ENCODE measurements around the gene LILRA6. TPM values are rescaled to one million over a fixed set of nuclear protein-coding genes. Genes with fewer than 3 reads are reported as not detected.
"Not testable (repeated sequence)": the region's sequence is repeated elsewhere in the genome, so short reads cannot be mapped to it uniquely, and the experiment has no call there.

LILRA6 gene
- polyA plus RNA-seq, 1 donor = 0.32 TPM

DNA sequence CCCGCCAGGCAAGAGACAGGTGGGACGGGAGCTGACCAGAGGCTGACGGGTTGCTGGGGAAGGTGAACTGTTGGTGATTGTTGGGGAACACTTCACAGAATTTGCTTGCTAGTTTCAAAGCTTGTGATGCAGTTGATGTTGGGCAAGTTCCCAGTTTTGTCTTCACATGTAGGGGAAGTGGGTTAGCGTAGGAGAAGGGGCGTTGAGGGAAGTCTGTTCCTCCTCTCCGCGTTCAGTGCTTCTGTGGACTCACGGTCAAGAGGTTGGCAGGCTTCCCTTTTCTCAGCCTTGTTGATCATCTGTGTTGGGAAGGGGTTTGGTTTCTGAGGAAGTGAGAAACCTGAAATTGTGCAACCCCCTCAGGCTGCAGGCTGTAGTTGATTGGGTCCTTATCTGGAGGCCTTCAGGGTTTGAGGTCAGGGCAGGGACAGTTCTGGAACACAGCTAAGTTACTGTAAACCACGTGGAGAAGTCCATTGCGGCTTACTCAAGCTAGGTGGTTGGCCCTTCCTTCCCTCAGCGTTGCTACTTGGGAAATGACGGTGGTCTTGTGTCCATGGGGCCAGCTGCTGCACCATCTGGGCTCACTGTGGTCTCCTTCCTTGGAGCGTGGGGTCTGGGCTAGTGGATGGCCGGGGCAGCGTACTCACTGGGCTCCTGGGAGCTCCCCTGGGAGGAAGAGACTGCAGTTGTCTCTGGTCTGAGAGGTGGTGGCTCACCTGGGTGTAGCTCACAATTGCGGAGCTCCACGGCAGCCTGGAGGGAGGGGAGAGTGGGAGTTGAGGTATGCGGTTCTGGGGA is 34.4 kb downstream of the LILRA6 start:
- no peak for DNase-seq

DNA sequence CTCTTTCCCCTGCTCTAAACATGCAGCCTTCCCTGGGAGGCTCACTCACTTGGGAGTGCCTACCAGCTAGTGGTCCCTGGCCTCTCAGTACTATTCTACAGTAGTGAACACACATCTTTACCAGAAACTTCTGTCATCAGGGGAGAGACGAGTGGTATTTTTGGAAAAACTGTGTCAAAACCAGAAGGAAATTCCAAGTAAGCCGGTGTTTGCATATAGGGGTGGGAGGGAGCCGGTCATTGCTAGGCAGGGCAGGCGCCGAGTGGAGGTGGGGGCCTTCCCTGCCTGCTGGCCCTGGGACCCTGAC is 35.0 kb downstream of the LILRA6 start:
- no peak for DNase-seq

GRCh38 chr19:54207193-54207592 is 35.4 kb downstream of the LILRA6 start:
- DNase-seq = not testable (repeated sequence)

- DNase-seq = no peak
These were observed 35.8 kb downstream of the LILRA6 start for GRCh38 chr19:54206831-54207177.

GRCh38 chr19:54206030-54206830 is 36.4 kb downstream of the LILRA6 start:
- no peak for DNase-seq

DNA sequence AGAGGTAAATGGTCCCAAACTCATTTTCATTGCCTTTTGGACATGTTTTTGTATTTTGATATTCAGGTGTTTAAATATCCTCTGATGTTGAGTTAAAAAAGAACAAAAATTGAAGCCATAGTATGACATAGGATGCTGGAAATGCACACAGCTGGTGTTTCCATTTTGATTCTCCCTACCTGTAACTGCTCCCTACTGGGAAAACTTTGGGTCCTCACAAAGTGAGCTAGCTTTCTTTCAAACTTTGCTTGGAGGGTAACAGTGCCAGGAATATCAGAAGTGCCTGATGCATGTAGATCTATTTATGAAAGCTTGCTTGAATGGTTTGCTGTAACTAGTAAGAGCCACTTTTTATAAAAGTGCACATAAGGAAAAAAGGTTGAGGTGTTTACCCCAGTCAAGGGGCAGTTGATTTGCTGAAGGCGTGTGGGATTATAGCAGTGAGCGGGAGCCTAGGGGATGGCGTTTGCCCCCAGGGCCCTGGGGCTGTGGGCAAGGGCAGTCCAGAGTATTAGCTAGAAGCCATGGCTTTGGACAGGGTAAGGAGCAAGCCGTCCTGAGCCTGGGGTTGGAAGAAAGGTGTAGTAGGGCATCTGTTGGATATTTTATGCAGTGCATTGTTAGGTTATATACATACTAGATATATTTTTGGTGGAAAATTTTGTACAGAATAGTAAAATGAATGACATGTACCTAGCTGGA is 37.7 kb downstream of the LILRA6 start:
- no peak for DNase-seq

GRCh38 chr19:54203151-54203611 is 39.4 kb downstream of the LILRA6 start:
- DNase-seq = no peak

DNA sequence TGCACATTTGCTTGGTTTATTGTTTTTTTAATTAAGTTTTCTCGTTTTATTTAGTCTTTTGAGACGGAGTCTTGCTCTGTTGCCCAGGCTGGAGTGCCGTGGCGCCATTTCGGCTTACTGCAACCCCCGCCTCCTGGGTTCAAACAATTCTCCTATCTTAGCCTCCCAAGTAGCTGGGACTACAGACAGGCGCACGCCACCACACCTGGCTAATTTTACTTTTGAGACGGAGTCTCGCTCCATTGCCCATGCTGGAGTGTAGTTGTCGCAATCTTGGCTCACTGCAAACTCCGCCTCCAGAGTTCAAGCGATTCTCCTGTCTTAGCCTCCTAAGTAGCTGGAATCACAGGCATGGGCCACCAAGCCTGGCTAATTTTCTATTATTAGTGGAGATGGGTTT is 40.6 kb downstream of the LILRA6 start:
- no peak for DNase-seq

DNA sequence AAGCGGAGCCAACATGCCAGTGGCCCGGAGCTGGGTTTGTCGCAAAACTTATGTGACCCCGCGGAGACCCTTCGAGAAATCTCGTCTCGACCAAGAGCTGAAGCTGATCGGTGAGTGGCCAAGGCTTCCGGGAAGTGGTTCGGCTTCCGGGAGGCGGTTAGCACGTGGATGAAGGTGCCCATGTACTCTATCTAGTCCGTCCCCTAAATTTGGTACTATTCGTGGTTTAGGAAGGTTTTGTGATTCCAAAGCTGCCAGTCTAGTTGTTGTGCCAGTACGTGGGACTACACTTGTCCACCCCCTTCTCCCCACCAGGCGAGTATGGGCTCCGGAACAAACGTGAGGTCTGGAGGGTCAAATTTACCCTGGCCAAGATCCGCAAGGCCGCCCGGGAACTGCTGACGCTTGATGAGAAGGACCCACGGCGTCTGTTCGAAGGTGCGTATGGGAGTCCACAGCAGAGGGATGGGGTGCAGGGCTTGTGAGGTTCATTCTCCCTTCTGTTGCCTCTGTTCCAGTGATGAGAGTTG is 41.4 kb downstream of the LILRA6 start:
- no peak for DNase-seq

DNA sequence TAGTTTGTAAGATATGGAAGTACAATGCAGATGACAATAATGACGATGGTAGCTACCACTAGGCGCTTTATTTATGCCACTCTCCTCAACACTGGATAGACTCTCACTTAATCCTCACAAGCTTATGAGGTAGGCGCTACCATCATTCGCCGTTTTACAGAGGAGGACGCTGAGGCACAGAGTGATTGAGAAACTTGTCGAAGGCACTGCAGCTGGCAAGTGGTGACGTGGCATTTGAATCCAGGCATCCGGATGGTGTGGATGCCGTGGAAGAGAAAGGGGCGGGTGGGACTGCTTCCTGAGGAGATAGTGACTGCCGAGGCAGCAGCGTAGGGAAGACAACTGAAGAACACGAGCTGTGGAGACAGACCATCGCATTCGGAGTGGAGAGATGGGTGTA is 43.2 kb downstream of the LILRA6 start:
- DNase-seq = no peak

DNA sequence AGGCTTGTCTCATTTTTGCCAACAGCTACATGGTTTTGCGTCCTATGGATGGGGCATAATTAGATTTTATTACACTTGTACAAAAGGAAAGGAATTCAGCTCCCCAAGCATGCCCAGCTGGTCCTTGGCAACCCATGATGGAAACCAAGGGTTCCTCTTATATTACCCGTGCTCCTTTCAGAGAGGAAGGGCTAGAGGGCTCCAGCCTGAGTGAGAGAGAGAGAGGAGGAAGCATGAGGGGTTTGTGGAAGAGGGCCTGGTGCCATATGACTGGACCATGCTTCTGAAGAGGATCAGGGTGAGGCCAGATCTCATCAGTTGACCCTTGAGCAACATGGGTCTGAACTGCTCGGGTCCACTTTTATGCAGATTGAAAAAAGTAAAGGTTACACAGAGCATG is 45.5 kb downstream of the LILRA6 start:
- DNase-seq = no peak

DNA sequence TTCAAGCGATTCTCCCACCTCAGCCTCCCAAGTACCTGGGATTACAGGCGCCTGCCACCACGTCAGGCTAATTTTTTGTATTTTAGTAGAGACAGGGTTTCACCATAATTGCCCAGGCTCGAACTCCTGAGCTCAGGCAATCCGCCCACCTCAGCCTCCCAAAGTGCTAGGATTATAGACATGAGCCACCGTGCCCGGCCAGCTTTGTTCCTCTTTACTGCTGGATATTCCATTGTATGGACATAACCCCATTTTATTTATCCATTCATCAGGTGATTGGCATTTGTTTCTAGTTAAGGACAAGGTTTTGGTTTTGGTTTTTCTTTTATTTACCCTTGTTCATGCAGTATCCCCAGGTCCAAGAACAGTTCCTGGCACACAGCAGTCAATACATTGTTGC is 46.1 kb downstream of the LILRA6 start:
- no peak for DNase-seq

DNA sequence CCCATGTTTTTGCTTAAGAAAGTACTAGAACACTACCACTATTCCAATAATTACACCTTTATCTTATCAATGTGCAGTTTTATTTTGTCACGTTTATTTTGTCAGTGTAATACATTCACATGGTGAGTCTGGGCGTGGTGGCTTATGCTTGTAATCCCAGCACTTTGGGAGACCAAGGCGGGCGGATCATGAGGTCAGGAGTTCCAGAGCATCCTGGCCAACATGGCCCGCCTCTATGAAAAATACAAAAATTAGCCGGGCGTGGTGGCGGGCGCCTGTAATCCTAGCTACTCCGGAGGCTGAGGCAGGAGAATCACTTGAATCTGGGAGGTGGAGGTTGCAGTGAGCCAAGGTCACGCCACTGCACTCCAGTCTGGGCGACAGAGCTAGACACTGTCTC is 48.1 kb downstream of the LILRA6 start:
- DNase-seq = not testable (repeated sequence)

DNA sequence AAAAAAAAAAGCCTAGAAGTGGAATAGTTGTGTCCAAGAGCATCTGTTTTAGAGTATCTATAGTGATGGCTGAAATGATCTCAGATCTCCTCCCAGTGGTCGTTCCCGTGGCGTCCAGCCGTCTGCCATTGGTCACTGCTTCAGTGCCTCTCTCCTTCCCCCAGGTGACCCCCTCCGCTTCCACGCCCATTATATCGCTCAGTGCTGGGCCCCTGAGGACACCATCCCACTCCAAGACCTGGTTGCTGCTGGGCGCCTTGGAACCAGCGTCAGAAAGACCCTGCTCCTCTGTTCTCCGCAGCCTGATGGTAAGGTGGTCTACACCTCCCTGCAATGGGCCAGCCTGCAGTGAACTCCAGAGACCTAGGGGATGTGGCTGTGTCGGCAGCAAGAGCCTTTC is 49.6 kb downstream of the LILRA6 start:
- DNase-seq = no peak

- no peak for DNase-seq
These were observed 50.7 kb downstream of the LILRA6 start for GRCh38 chr19:54191811-54192453.

DNA sequence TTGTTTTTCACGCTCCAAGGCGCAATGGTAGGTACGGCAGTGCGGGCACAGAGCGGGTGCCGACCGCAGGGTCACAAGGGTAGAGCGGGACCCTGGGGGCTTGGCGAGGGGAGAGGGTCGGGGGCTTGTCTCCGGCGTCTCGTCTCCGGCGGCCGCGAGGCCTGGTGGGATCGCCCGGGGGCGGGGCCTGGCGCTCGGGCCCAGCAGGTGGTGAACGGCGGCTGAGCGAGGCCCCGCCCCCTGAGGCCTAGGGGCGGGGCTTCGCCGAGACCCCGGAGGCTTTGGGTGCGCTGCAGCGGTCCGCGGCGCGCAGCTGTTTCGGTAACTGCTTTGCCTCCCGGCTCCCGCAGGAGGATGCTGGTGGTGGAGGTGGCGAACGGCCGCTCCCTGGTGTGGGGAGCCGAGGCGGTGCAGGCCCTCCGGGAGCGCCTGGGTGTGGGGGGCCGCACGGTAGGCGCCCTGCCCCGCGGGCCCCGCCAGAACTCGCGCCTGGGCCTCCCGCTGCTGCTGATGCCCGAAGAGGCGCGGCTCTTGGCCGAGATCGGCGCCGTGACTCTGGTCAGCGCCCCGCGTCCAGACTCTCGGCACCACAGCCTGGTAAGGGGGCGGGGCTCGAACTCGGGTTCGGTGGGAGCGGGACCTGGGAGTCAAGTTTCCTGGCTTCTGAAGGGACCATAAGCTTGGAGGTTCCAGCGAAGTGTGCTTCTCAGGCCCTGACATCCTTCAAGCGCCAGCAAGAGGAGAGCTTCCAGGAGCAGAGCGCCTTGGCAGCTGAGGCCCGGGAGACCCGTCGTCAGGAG is 51.4 kb downstream of the LILRA6 start, which contains the start of gene TSEN34:
Gene TSEN34, plus strand, starts transcription at position 298 of the 800 bp plus-strand sequence. Its CDS starts 57 bp downstream, at position 355.
- peak; percentile 91 for DNase-seq

- DNase-seq = peak; percentile 99
These were observed 52.0 kb downstream of the LILRA6 start for GRCh38 chr19:54190503-54191010.

GRCh38 chr19:54189735-54190502 is 52.7 kb downstream of the LILRA6 start:
- DNase-seq = peak; percentile 100

GRCh38 chr19:54189145-54189734 is 53.4 kb downstream of the LILRA6 start, which contains the start of gene MBOAT7:
Gene MBOAT7 (minus strand): TSS chr19:54189580. CDS start chr19:54188508, 1,072 bp downstream.
- DNase-seq = no peak
